Measurements from ENCODE around the gene PPY.

Gene PPY

DNA sequence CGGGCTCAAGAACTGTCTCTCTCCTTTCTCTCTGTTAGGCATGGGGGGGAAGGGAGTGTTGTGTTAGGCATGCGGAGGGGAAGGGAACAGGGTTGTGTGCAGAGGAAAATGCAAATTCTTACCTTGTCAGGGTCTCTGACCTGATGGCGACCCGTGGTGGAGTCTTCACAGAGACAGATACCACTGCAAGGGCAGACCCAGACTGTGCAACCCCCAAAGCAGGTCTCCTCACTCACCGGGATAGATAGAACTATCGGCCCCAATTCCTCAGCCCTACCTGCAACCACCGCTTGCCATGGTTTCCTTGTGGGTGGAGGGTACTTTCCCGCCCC is 25.3 kb downstream of the PPY start:
- Histone ChIP-seq H3K9ac (ENCODE audit: low read length) (no peak overlapping the region), H3K9me2 (ENCODE audit: low read depth, low read length) (no peaks in the 10 kb centered on the region), H2AFZ (ENCODE audit: low read length) (no peak overlapping the region), H3K27ac (ENCODE audit: low read depth, low read length, poor library complexity, severe bottlenecking) (no peak overlapping the region), H3K27me3 (ENCODE audit: insufficient read depth, low read length) (no peaks in the 10 kb centered on the region; the same call in 1 of the 2 replicates), H3K4me3 (ENCODE audit: low read depth, low read length, poor library complexity, severe bottlenecking) (no peak overlapping the region), H4K20me1 (ENCODE audit: insufficient read depth, low read length) (no peaks in the 10 kb centered on the region), H3F3A (ENCODE audit: insufficient read depth, low read length) (no peaks in the 10 kb centered on the region), H3K36me3 (ENCODE audit: insufficient read depth, low read length) (no peaks in the 10 kb centered on the region), H3K79me2 (ENCODE audit: insufficient read depth, low read length) (no peaks in the 10 kb centered on the region), H3K4me1 (ENCODE audit: insufficient read depth, low read length, severe bottlenecking) (no peaks in the 10 kb centered on the region), H3K4me2 (ENCODE audit: low read length) (no peak overlapping the region), H3K9me3 (ENCODE audit: low read length) (no peaks in the 10 kb centered on the region)
- TF ChIP-seq, protein P1, sequence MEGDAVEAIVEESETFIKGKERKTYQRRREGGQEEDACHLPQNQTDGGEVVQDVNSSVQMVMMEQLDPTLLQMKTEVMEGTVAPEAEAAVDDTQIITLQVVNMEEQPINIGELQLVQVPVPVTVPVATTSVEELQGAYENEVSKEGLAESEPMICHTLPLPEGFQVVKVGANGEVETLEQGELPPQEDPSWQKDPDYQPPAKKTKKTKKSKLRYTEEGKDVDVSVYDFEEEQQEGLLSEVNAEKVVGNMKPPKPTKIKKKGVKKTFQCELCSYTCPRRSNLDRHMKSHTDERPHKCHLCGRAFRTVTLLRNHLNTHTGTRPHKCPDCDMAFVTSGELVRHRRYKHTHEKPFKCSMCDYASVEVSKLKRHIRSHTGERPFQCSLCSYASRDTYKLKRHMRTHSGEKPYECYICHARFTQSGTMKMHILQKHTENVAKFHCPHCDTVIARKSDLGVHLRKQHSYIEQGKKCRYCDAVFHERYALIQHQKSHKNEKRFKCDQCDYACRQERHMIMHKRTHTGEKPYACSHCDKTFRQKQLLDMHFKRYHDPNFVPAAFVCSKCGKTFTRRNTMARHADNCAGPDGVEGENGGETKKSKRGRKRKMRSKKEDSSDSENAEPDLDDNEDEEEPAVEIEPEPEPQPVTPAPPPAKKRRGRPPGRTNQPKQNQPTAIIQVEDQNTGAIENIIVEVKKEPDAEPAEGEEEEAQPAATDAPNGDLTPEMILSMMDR (IDR thresholded peaks at IDR 0.05; ENCODE audit: low read length), result no peak
- no peak for TF ChIP-seq EZH2 (IDR thresholded peaks at IDR 0.05; ENCODE audit: borderline replicate concordance, low read length)

DNA sequence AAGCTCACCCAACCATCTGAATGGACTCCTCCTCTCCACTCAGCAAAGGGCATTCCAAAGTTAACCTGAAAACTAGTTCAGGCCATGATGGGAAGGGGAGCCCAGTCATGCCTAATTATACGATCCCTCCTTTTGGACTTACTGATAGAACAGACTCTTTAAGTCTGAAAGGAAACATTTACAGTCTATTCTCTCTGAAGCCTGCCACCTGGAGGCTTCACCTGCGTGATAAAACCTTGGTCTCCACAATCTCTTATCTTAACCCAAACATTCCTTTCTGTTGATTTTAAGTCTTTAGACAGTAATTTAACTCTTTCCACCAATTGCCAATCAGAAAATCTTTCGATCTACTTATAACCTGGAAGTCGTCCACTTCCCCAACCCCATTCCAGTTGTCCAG is 25.9 kb downstream of the PPY start:
- H2AFZ ChIP-seq (ENCODE audit: low read length), result no peak overlapping the region

DNA sequence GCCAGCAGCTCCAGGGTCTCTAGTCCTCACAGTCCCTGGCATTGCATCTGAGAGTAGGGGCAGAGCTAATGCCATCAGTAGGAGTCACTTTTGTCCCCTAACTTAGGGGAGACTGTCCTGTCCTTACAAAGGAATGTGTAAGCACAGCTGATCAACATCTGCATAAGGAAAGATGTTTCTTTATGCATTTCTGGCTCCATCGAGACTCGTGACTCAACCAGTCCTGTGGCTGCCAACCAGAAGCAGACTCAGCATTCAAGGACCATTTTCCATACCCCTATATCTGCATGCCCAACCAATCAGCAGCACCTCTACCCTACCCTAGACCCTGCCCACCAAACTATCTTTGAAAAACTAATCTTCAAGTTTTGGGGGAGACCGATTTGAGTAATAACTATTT is 26.7 kb downstream of the PPY start:
- Histone ChIP-seq H2AFZ (ENCODE audit: low read length) (no peak overlapping the region), H3K27me3 (ENCODE audit: insufficient read depth, low read length) (no peaks in the 10 kb centered on the region; the same call in 1 of the 2 replicates), H3K4me3 (ENCODE audit: low read depth, low read length, poor library complexity, severe bottlenecking) (no peak overlapping the region), H3K9ac (ENCODE audit: low read length) (no peak overlapping the region), H3K27ac (ENCODE audit: low read depth, low read length, poor library complexity, severe bottlenecking) (no peak overlapping the region), H3K4me1 (ENCODE audit: insufficient read depth, low read length, severe bottlenecking) (no peaks in the 10 kb centered on the region), H3K4me2 (ENCODE audit: low read length) (no peak overlapping the region), H3K79me2 (ENCODE audit: insufficient read depth, low read length) (no peaks in the 10 kb centered on the region), H4K20me1 (ENCODE audit: insufficient read depth, low read length) (no peaks in the 10 kb centered on the region), H3K9me2 (ENCODE audit: low read depth, low read length) (no peaks in the 10 kb centered on the region), H3K9me3 (ENCODE audit: low read length) (no peaks in the 10 kb centered on the region), H3F3A (ENCODE audit: insufficient read depth, low read length) (no peaks in the 10 kb centered on the region), H3K36me3 (ENCODE audit: insufficient read depth, low read length) (no peaks in the 10 kb centered on the region)
- no peak for TF ChIP-seq EZH2 (IDR thresholded peaks at IDR 0.05; ENCODE audit: borderline replicate concordance, low read length)
- TF ChIP-seq, protein P1 (IDR thresholded peaks at IDR 0.05; ENCODE audit: low read length), result no peak

More for the DNA sequence above, 25.9 kb downstream of the PPY start:
- Histone ChIP-seq H3K79me2 (ENCODE audit: insufficient read depth, low read length) (no peaks in the 10 kb centered on the region), H4K20me1 (ENCODE audit: insufficient read depth, low read length) (no peaks in the 10 kb centered on the region), H3F3A (ENCODE audit: insufficient read depth, low read length) (no peaks in the 10 kb centered on the region), H3K4me1 (ENCODE audit: insufficient read depth, low read length, severe bottlenecking) (no peaks in the 10 kb centered on the region), H3K27ac (ENCODE audit: low read depth, low read length, poor library complexity, severe bottlenecking) (no peak overlapping the region), H3K9ac (ENCODE audit: low read length) (no peak overlapping the region), H3K36me3 (ENCODE audit: insufficient read depth, low read length) (no peaks in the 10 kb centered on the region), H3K4me2 (ENCODE audit: low read length) (no peak overlapping the region), H3K9me2 (ENCODE audit: low read depth, low read length) (no peaks in the 10 kb centered on the region), H3K27me3 (ENCODE audit: insufficient read depth, low read length) (no peaks in the 10 kb centered on the region; the same call in 1 of the 2 replicates), H3K4me3 (ENCODE audit: low read depth, low read length, poor library complexity, severe bottlenecking) (no peak overlapping the region), H3K9me3 (ENCODE audit: low read length) (no peaks in the 10 kb centered on the region)
- TF ChIP-seq, protein P1 (IDR thresholded peaks at IDR 0.05; ENCODE audit: low read length), result no peak
- TF ChIP-seq EZH2 (IDR thresholded peaks at IDR 0.05; ENCODE audit: borderline replicate concordance, low read length), result no peak
